GF-D8 (cell line): ENCODE data around the gene GDI2.
"Not testable (repeated sequence)": the region's sequence is repeated elsewhere in the genome, so short reads cannot be mapped to it uniquely, and the experiment has no call there.

ENCODE experiments used
- DNase-seq: peaks from one replicate; lab custom pipeline; 2025; lab: John Stamatoyannopoulos, UW

Gene GDI2

GRCh38 chr10:5813341-5814109, at the start of gene GDI2:
Gene GDI2 (minus strand): TSS chr10:5813434. CDS start chr10:5813258, 176 bp downstream.
- peak; percentile 87 for DNase-seq

DNA sequence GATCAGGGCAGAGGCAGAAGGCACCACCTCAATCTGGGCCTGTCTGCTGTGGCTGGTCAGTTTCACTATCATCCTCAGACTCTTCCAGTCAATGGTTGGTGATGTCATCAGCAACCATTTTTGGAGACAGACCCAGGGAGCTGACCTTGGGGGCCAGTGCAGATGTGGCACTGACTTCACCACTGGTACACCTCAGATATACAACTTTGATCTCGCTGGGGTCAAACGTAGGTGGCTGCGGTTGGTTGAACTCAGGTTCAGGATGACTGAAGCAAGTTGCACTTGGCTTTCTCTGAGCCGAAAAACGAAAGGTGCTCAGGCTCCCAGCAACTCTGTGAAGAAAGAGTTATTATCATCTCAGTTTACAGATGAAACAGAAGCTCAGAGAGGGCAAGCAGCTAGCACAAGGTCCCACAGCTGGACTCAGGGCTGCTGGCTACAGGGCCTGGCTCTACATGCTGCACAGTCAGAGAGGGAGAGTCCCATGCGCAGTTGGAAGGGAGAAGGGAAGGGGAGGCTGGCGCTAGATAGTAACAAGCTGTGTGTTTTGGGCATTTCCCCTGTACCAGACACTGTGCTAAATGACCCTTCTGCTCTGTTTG, 49.2 kb upstream of the GDI2 start:
- DNase-seq, result no peak

DNA sequence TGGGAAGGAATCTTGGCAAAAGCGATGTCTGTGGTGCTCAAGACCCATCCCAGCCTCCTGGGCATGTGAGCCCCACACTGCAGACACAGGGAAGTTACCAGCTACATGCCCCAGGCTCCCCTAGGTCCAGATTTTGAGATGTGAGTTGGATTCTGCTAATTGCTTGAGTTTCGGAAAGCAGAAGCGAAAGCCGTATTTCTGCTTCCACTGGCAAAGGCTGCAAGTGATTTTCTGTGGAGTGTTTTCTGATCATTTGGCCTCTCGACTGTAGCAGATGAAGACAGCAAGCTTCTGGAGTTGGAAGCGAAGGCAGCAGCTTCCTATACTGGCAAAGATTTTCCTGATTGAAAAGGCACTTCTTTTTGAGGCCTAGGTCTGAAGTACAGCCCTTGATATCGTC, 46.8 kb upstream of the GDI2 start:
- no peak for DNase-seq

GRCh38 chr10:5858811-5859210, 45.6 kb upstream of the GDI2 start:
- DNase-seq, result no peak

DNA sequence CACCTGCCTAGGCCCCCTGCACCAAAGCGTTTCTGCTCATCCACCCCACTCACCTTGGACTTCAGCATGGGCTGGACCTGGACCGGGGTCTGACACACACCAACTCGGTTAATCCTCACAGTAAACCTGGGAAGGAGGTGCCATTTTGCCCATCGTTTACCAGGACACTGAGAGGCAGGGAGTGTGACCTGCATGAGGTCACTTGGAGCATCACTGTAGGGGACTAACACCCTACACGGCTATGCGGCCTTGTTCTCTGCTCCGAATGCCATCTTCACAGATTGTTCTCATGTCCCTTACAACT, 43.4 kb upstream of the GDI2 start:
- DNase-seq, result no peak

- no peak for DNase-seq
Observed at GRCh38 chr10:5855979-5856700, 42.9 kb upstream of the GDI2 start.

GRCh38 chr10:5854131-5854475, 40.9 kb upstream of the GDI2 start:
- DNase-seq, result no peak

- DNase-seq, result not testable (repeated sequence)
Observed at GRCh38 chr10:5846667-5847066, 33.4 kb upstream of the GDI2 start.

GRCh38 chr10:5844345-5845055, 31.3 kb upstream of the GDI2 start:
- DNase-seq, result no peak

GRCh38 chr10:5843686-5844344, 30.6 kb upstream of the GDI2 start:
- DNase-seq, result no peak

DNA sequence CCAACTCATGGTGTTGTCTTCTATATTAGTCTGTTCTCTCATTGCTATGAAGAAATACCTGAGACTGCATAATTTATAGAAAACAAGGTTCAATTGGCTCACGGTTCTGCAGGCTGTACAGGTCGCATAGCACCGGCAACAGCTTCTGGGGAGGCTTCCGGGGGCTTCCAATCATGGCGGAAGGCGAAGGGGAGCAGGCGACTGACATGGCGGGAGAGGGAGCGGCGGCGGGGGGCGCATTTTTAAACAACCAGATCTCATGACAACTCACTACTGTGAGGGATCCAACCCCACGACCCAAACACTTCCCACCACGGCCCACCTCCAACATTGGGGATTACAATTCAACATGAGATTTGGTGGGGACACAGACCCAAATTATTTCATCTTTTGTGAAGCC, 28.7 kb upstream of the GDI2 start:
- DNase-seq, result no peak

DNA sequence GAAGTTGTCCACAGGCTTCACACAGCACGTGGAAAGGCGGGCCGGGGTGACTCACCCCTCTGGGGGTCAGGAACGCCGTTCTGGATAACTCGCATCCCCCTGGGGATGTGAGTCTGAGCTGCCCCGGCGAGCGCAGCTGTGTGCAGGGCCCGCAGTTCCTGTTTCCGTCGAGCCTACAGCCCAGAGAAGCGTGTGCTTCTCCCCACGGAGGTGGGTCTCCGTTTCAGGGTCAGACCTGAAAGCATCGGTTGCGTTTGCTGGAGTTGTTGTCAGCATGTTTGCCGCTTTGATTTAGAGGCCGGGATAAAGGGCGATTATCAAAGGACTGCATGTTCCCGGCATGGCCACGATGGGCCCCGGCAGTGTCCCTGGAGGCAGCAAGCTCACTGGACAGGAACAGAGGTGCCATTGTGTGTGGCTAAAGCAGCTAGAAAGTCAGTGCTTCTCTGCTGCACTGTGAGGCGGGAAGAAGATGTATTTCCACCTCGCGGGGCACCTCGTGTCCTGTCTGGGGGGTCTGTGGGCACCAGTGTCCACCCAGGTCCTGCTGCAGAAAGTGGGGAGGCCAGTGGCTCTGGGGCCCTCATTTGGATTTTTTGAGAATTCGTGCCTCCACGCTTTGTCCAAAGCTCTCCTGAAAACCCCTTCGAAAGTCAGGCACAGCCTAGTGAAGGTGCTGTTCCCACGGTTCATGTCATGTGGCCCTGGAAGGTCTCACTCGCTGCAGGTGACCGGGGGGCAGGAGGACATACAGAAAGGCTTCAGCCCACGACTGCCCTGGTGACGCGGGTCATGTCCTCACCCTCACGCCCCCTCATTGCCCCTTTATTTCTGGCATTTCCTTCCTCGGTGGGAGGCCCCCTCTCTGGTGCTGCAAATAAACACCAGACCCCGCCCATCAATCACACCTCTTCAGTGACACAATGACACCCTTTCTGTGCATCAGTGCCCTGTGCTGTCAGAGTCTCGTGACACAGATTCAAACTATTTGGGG, 27.4 kb upstream of the GDI2 start:
- DNase-seq, result peak; percentile 18

DNA sequence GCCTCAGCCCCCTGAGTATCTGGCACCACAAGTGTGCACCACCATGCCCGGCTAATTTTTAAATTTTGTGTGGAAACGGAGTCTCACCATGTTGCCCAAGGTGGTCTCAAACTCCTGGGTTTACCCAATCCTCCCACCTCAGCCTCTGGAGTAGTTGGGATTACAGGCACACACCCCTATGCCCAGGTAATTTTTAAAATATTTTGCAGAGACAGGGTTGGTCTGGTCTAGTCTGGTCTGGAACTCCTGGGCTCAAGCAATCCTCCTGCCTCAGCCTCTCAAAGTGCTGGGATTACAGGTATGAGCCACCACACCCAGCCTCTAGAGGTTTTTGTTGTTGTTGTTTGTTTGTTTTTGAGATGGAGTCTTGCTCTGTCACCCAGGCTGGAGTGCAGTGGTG, 22.9 kb upstream of the GDI2 start:
- not testable (repeated sequence) for DNase-seq

DNA sequence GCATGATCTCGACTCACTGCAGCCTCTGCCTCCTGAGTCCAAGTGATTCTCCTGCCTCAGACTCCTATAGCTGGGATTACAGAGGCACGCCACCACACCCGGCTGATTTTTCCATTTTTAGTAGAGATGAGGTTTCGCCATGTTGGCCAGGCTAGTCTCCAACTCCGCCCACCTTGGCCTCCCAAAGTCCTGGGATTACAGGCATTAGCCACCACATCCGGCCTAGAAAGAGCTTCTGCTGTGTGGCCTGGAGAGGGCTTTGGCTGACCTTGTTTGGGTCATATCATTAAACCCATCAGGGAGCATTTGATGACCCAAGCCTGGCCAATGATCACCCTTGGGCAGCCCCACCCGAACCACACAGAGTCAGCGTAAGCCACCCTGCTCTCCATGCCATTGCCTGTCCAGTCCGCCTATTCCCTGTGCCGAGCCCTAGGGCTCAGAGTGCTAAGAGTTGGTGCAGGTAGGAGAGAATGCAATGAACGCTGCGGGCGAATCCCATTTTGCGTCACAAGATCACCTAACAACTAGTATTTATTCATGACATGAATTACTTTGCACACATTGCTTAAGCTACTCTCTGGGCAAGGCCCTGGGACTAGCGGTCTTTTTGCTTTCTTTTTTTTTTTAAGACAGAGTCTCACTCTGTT, 22.3 kb upstream of the GDI2 start:
- no peak for DNase-seq

DNA sequence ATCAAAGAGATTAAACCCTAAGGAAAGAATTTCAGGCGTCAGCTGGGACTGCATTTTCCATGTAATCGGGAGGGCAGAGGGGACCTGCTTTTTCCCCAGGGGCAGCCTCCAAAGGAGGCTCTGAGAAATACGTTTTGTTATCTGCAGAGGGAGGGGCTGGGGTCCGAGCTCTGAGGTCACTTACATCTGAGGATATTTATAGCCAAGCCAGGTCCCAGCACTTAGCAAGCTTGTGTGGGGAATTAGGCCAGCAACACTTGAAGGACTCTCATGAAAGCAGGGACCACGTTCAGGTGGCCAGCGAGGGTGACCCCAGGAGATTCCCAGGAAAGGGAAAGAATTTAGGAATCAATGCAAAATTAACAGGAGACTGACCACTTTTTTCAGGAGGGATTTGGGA, 20.6 kb upstream of the GDI2 start:
- DNase-seq, result no peak

DNA sequence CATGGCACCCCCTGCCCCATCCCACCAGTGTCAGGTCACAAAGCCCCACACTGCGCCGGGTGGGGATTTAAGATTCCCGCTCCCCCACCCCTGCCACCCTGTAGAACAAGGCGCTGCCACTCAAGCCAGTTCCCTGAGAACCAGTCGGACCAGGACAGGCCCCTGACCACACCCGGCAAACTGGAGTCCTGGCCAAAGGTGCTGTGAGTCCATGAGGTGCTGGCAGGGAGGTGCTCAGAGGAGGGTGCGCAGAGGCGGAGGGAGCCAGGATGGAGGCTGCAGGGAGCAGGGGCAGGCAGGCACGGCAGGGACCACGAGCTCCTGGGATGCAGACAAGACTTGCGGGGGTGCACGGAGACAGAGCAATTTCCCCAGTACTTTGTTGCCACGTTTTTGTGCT, 19.7 kb upstream of the GDI2 start:
- DNase-seq, result no peak

DNA sequence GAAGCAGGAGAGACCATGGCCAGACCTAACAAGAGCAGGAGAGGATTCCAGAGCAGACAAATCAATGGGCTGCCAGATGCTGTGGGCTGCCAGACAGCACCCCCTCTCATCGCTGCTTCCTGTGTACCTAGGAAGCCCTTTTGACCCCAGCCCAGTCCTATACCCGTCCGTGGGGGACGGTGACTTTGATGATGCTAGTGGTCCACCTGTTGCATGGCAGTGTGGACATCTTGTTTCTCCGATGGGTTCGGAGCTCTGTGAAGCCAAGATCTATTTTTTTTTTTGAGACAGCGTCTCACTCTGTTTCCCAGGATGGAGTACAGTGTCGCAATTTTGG, 18.2 kb upstream of the GDI2 start:
- no peak for DNase-seq

- no peak for DNase-seq
Observed at GRCh38 chr10:5830629-5831445, 17.6 kb upstream of the GDI2 start.

DNA sequence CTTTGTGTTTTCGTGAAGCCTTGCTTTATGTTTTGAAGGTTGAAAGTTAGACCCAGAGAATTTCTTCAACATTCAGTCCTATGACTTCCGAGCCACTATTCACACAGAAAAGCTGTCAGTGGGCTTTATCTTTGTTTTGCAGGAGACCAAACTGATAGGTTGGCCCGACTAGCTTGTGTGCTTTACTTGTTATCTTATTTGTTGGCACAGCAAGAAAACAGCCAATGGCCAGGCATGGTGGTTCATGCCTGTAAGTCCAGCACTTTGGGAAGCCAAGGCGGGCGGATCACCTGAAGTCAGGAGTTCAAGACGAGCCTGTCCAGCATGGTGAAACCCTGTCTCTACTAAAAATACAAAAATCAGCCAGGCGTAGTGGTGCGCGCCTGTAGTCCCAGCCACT, 16.0 kb upstream of the GDI2 start:
- DNase-seq, result no peak

DNA sequence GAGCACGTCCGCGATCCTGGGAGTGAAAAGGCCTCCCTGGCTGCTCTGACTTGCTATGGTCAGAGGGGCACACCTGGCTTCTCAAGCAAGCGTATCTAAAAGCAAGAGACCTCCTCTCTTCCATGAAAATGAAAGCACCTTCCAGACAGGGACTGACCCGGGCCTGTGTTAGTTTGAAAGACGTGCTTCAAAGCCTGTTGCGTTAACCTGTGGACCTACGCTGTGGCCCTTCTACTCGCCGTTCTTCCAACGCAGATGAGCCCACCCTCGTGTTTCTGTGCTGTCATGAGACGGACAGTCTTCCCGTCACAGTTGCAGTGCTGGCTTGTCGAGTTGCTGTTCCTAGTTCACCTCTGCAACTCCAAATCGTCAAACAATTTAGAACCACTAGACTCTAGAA, 15.5 kb upstream of the GDI2 start:
- DNase-seq, result no peak
